GM18868 (cell line): Measurements from ENCODE around the gene P2RX3.
"Not testable (repeated sequence)": the region's sequence is repeated elsewhere in the genome, so short reads cannot be mapped to it uniquely, and the experiment has no call there.

Source experiments
- ATAC-seq: cut with Tn5 transposase; IDR thresholded peaks from one replicate; pipeline ENCODE4 v1.9.1; 2021; ENCODE audit warnings: mild to moderate bottlenecking, moderate library complexity; ENCODE audit not compliant: unreplicated experiment

P2RX3 gene

DNA sequence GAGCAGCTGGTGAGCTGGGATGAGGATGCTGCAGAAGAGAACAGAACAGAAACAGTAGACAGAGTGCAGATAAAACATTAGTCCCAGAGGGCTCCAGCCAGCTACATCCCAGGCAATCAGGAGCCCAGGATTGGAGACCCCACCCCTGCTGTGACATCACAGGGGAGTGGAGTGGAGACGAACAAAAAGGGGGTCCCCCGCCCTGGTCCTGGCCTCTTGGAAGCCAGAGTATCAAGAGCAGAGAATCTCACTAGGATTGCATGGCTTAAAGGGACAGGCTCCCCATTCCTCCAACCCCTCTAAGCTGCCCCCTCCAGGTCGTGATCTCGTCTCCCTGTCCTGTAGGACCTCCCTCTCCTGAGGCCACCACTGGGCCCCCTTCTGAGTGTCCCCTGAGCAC lies at the start of gene P2RX3:
TSS of gene P2RX3 (plus strand) at position 211 of the 400 bp plus-strand sequence. CDS start 199 bp downstream, outside the sequence.
- no peak for ATAC-seq

DNA sequence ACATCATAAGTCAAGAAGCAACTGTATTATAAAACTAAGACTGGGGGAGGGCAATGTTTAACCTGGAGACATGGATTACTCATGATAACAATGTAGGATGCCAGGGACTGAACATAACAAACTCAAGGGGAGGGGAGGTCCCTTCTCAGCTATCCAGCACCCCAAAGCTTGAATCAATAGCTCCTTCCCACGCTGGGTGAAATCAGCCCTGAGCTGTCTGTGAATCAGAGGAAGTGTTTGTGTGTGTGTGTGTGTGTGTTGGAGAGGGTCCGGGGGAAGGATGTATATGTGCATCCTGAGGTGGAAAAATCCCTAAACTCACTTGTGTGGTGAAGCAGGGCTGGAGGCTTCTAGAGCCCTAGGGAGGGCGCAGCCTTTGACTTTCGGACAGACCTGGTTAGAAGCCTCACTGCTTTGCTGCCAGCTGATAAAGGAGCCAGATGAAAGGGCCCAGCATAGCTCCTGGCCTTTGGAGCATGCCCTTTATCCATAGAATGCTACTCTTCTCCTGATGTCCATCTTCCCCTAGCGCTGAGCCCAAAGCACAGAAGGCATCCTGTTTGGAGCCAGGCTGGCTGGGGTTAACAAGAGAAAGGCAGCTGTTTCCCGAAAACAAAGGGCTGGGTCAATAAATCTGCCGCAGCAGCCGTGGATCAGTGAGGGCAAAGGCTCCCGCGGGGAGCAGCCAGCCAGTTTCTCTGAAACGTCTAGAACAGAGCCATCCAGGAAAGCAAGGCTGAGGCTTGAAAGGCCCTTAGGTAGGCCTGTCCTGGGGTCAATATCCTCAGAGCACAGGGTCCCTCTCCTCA lies 49.2 kb upstream of the P2RX3 start:
- ATAC-seq, result no peak

DNA sequence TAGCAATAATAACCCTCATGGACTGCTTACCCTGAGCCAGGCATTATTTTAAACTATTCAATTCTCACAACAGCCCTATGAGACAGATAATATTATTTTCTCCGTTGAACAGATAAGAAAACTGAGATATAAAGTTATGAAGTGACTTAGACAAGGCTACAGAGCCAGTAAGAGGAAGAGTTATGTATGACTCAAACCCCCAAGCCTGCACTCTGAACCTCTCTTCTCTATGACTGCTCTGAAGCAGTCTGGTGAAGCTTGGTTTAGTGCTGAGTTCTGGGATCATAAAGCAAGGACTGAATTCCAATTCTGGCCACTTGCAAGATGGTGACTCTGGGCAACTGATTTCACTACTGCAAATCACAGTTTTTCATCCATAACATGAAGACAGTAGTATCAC lies 47.9 kb upstream of the P2RX3 start:
- no peak for ATAC-seq

DNA sequence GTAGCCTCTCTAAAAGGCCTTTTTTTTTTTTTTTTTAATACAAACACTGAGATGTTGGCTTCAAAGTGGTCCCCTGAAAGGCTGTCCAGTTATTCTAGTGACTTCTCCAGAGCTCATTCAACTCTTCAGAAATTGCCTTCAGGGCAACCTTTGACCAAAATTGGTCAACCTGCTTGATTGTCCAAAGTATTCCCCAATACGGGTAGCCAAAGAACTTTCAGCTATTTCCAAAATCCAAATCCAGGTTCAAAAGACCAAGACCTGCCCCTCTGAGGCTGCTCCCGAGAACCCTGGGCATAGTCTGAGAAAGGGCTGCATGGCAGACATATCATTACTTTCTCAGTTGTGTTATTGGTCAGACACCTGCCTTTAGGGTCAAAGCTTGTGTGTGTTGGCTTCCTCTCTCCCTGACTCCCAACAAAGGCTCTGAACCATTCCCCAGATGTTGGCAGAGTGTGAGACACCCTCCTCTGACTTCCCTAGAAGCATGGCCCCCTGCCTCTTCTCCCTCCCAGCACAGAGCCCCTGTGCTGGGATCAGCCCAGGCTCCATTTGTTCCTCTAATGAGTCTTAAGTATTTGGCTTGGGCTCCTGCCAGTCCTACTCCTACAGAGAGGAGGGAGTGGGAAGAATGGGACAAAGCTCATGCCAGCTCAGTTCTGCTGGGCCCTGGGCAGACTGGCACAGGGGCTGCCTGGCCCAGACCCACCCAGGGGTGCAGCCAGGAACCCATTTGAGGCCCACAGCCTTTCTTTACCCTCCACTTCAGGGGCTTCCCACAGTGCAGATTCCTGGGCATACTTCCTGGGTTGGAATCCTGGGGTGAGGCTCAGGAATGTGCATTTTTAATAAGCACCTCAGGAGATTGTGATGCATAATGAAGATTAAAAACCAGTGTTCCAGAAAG lies 43.7 kb upstream of the P2RX3 start:
- ATAC-seq, result no peak

DNA sequence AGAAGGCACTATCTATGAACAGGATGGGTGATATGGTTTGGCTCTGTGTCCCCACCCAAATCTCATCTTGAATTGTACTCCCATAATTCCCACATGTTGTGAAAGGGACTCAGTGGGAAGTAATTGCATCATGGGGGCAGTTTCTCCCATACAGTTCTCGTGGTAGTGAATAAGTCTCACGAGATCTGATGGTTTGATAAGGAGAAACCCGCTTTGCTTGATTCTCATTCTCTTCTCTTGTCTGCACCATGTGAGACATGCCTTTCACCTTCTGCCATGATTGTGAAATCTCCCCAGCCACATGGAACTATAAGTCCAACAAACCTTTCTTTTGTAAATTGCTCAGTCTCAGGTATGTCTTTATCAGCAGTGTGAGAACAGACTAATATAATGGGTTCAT lies 41.9 kb upstream of the P2RX3 start:
- not testable (repeated sequence) for ATAC-seq

GRCh38 chr11:57297221-57297620 lies 40.9 kb upstream of the P2RX3 start:
- no peak for ATAC-seq

- ATAC-seq, result no peak
Measured at GRCh38 chr11:57299150-57299737, 38.9 kb upstream of the P2RX3 start.

- ATAC-seq, result no peak
Measured at GRCh38 chr11:57300785-57301184, 37.4 kb upstream of the P2RX3 start.

DNA sequence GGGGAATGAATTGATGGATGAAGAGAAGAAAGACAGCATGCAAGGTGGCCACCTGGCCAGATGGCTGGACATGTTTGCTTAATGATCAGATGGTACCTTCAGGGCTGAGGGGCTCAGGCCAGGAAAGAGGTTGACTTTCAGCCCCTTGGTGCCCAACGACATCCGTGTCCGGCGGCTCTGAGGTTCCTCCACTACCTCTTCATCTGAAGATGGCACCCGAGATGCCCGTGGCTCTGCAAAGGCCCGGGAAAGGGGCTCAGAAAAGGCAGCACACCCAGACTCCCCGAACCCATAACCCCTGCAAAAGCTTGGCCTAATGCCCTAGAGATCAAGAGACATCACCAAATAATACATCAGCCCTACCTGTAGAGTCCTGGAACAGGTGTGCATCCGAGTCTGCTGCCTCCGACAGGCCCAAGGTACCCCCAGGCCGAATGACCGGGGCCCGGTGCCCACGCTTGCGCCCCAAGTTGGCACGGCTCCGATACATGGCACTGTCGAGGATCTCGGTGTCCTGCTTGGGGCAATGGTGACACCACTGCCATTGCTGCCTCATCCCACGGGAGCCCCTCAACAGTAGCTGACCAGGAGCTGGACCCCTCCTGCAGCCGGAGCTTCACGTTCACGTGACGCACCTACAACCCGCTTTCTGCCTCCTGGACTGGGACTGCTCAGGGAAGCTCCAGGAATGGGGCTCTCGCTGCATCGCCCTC lies 36.3 kb upstream of the P2RX3 start:
- no peak for ATAC-seq

- ATAC-seq, result no peak
Measured at GRCh38 chr11:57302489-57302888, 35.7 kb upstream of the P2RX3 start.

DNA sequence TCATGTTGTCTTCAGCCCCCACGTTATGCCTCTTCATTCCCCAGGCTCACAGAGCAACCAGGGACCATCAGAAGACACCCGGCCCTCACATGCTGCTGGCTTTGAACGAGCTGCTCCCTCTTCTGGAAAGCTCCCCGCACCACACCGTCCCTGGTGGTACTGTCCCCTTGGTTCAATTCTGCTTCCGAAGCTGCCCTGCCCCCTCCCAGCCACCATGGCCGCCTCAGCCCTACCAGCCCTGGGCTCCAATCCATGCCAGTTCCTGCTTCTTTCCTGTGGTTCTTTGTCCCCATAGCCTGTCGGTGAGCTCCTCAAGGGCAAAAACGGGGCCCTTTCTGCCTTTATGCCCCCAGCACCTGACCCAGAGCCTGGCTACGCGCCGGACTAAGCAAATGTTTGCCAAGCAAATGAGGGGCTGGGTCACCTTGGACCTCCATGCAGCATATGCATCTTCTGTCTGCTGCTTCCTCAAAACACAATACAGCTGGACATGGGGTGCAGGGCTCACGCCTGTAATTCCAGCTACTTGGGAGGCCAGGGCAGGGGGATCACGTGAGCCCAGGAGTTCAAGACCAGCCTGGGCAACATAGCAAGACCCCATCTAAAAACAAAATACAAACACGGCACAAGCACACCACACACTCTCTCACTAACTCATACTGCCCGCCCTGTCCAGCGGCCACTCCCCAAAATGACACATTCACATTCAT lies 34.7 kb upstream of the P2RX3 start:
- ATAC-seq, result no peak

- no peak for ATAC-seq
Measured at GRCh38 chr11:57303990-57304579, 34.1 kb upstream of the P2RX3 start.

- ATAC-seq, result no peak
Measured at GRCh38 chr11:57305523-57305922, 32.6 kb upstream of the P2RX3 start.

DNA sequence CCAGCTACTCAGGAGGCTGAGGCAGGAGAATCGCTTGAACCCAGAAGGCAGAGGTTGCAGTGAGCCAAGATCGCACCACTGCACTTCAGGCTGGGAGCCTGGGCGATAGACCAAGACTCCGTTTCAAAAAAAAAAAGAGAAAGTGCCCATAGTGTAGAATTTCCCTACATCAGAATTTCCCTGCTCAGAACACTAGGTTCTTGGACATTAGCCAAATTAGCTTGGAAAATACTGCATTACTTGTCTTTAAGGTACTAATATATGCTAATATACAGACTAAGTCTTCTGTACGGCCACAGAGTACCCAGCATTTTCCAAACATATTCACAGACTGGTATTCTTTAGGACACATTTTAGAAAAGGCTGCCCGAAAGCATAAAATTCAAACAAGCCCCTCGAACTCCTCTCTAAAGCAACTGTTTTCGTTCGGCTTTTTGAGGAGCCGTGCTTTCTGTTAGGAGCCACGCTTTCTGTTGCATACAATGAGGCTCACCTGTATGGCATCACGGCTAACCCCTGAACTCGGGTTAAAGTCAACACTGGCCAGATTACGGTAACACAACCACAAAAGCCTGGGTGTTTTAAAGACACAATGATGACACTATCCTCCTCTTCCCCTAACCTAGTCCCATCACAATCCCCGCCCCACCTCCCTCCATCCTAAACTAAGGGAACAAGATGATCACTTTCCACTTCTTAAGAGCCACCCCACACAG lies 31.8 kb upstream of the P2RX3 start:
- ATAC-seq, result no peak

DNA sequence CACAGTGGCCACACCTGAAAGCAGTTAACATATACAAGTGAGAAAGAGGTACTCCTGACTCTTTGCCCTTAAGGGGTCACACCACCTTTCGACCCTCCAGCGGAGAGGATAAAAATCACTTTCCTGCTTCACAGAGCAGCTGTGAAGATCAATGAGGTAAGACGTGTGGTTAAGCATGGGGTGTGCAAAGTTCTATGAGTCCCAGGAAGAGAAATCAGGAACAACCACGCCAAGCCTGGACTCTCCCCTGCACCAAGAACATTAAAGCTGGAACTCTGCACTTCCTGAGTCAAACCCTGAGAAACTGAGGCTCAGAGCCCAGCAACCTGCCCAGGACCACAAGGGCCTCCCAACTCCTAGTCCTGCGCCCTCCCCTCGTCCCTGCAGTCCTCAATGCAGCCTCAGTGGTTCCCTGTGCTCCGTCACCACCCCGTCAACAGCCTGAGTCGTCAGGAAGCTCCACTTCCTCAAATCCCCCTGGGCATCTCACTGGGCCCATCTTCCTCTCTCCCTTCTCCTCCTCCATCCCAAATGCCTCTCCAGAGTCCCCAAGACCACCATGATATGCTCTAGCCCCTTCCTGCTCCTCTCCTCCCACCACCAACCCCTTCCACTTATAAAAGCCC lies 31.1 kb upstream of the P2RX3 start:
- ATAC-seq, result no peak

DNA sequence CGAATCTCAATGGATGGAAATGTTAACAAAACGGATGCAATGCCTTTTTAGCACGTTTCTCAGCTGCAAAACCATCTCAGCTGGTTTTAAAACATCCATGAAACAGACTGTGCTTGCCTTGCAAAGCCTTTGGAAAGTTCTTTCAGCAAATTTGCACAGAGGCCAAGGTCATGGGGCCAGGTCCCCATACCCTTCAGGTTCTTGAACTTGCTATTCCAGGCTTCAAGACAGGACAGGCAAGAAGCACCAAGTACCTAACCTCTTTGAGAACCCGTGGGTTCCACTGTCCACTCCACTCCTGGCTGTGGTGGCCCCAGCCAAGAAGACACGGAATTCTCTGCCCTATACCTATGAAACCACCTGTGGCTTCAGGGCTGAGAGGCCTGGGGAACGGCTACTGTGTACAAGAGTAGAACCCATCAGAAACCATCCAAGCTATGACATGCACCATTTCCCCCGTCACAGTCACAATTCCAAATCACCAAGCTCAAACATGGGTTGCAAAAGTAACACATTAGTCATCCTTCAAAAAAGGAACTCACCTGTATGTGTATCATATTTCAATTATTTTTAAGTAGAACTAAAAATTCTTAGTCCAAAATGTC lies 30.4 kb upstream of the P2RX3 start:
- ATAC-seq, result no peak

DNA sequence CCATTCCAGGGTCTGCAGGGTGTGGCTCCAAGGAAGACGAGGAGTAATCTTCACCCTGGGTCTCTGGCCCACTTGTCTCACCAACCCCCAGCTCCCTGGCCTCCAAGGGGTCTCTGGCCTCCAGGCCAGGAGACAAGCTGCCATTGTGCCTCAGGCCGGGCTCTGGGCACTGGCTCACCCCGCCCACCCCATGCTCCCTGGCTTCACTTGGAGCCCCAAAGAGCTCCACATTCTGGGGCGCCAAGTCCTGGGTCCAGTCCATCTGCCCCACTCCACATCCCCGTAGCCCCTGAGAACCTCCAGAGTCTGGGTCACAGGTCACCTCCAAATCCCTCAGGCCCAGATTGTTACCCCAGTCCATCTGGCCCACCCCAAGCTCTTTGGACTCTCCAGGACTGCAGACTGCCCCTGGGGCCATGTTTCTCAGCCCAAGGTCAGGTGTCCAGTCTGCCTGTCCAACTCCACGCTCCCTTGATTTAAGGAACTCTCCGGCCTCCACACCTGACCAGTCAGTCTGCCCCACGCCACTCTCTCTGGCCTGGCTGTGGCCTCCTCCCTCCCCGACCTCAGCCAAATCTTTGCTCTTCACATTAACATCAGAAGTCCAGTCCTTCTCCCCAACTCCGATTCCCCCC lies 29.6 kb upstream of the P2RX3 start:
- no peak for ATAC-seq
